Activated CD8-positive, alpha-beta T cell treated with anti-CD3 and anti-CD28 coated beads for 36 hours (primary cell): ENCODE measurements around the gene C2orf68. TPM values are rescaled to one million over a fixed set of nuclear protein-coding genes. Genes with fewer than 3 reads are reported as not detected.

ENCODE experiments used
- ATAC-seq: fragments of 200-7000 bp; cut with Tn5 transposase; one replicate; pipeline ENCODE4 v1.10.0; 2021; ENCODE audit warnings: mild to moderate bottlenecking, moderate library complexity
- CTCF ChIA-PET: fragments of 350-600 bp; sonication (Branson Sonifier 250); formaldehyde crosslinking; loops from one replicate; lab custom pipeline; 2021; ENCODE audit warnings: antibody characterized with exemption; lab: Charles Lee
- POLR2A ChIA-PET: fragments of 350-600 bp; sonication (Branson Sonifier 250); formaldehyde crosslinking; loops from one replicate; lab custom pipeline; 2021; ENCODE audit warnings: antibody characterized with exemption; lab: Charles Lee
- DNase-seq: peaks from one replicate; pipeline ENCODE4 v3.0.0-alpha.2; 2020
- H3K27ac Mint-ChIP-seq: one replicate; pipeline ENCODE4 v1.8.0; 2021; ENCODE audit warnings: mild to moderate bottlenecking, mixed read lengths
- H3K27me3 Mint-ChIP-seq: one replicate; pipeline ENCODE4 v1.8.0; 2021; ENCODE audit warnings: mixed read lengths
- H3K36me3 Mint-ChIP-seq: one replicate; pipeline ENCODE4 v1.8.0; 2021; ENCODE audit warnings: low read depth, mixed read lengths
- H3K4me1 Mint-ChIP-seq: one replicate; pipeline ENCODE4 v1.8.0; 2021; ENCODE audit warnings: low read depth, mixed read lengths
- H3K4me3 Mint-ChIP-seq: one replicate; pipeline ENCODE4 v1.8.0; 2021; ENCODE audit warnings: mild to moderate bottlenecking, moderate library complexity, mixed read lengths
- H3K9me3 Mint-ChIP-seq: one replicate; pipeline ENCODE4 v1.8.0; 2021; ENCODE audit warnings: mixed read lengths
- CTCF ChIP-seq: fragments of 200-600 bp; IDR thresholded peaks from one replicate; pipeline ENCODE4 v1.8.0; 2022; ENCODE audit warnings: antibody characterized with exemption, mild to moderate bottlenecking
- intact Hi-C: fragments of 100-400 bp; cut with micrococcal nuclease; formaldehyde crosslinking; loops from one replicate; pipeline ENCODE4 v1.10.0; 2022
- total RNA-seq, 2 experiments: library from RNA; stranded (reverse); gene quantifications; one replicate each; pipeline ENCODE4 v1.2.3, GENCODE V29; 2021

Gene C2orf68
- total RNA-seq, 2 experiments from 2014 or later: 25.4 to 29.1 TPM

GRCh38 chr2:85613717-85614515 is 2.0 kb upstream of the C2orf68 start:
- H3K4me1 Mint-ChIP-seq: peaks cover 41% of the 10 kb centered on the region
- DNase-seq: no peak
- H3K4me3 Mint-ChIP-seq: peak overlapping the region; percentile 50

DNA sequence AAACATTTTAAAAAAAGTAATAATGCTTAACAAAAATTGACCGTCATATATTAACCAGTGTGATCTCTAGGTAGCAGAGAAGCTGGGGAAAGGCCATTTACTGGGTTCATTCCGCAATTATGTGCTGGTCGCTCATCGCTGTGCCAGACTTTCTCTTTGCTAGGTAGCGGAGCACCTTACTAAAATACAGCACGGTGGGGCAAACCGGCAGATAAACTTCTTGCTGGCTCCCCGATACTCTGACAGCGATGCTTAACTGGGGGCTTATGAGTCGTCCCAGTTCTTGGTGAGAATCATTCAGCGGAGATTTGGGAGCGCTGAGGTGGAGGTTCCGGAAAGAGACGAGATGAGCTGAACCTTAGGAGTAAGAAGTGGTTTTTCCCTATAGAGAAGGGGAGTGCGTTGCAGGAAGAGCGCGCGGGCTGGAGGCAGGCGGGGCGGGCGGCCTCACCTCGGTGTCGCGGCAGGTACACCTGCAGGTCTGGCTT is 605 bp downstream of the C2orf68 start:
- peak overlapping the region; percentile 98 for H3K4me3 Mint-ChIP-seq
- ATAC-seq (peak; percentile 4), DNase-seq (no peak)
- POLR2A ChIA-PET: interaction anchor here (1.1 to 2.4 kb wide), 7 partner anchors 9 to 72 kb away, joined by 3 to 21 read pairs (median 4); partner anchors contain the start of genes MAT2A, RNF181, TMEM150A and VAMP8
- H3K9me3 Mint-ChIP-seq: no peaks in the 10 kb centered on the region
- no peak for TF ChIP-seq CTCF
- H3K27ac Mint-ChIP-seq: peak overlapping the region; percentile 97
- H3K36me3 Mint-ChIP-seq: peaks cover 27% of the 10 kb centered on the region
- intact Hi-C loops: no loop called here
- H3K27me3 Mint-ChIP-seq: no peaks in the 10 kb centered on the region
- peaks cover 38% of the 10 kb centered on the region for H3K4me1 Mint-ChIP-seq
- CTCF ChIA-PET: interaction anchor here (1.0 to 1.7 kb wide), 2 partner anchors 9 to 65 kb away, joined by 3 to 4 read pairs; partner anchors contain the start of gene TMEM150A

More at GRCh38 chr2:85613717-85614515, 2.0 kb upstream of the C2orf68 start:
- ATAC-seq: no peak
- POLR2A ChIA-PET: interaction anchor here (1.0 to 3.8 kb wide), 2 partner anchors 36 to 74 kb away, joined by 3 to 16 read pairs; partner anchors contain the start of genes MAT2A and VAMP8
- Mint-ChIP-seq H3K27me3 (no peaks in the 10 kb centered on the region), H3K9me3 (no peaks in the 10 kb centered on the region), H3K27ac (peak overlapping the region; percentile 52), H3K36me3 (peaks cover 32% of the 10 kb centered on the region)
- CTCF ChIA-PET: no interaction called here
- intact Hi-C loops: no loop called here
- no peak for TF ChIP-seq CTCF

GRCh38 chr2:85607268-85608215 is 4.3 kb downstream of the C2orf68 start:
- DNase-seq (no peak), ATAC-seq (no peak)
- intact Hi-C loops: no loop called here
- Mint-ChIP-seq H3K4me3 (no peak overlapping the region), H3K36me3 (peaks cover 24% of the 10 kb centered on the region), H3K9me3 (no peaks in the 10 kb centered on the region), H3K4me1 (peaks cover 46% of the 10 kb centered on the region), H3K27ac (peak overlapping the region; percentile 31), H3K27me3 (no peaks in the 10 kb centered on the region)
- POLR2A ChIA-PET: interaction anchor here (1.0 to 6.1 kb wide), 2 partner anchors 9 to 14 kb away, joined by 3 to 34 read pairs; partner anchors contain the start of gene USP39
- TF ChIP-seq CTCF: no peak
- CTCF ChIA-PET: no interaction called here

- H3K4me3 Mint-ChIP-seq: no peak overlapping the region
- ATAC-seq (no peak), DNase-seq (no peak)
- peaks cover 46% of the 10 kb centered on the region for H3K4me1 Mint-ChIP-seq
- H3K36me3 Mint-ChIP-seq: peaks cover 18% of the 10 kb centered on the region
- H3K9me3 Mint-ChIP-seq: no peaks in the 10 kb centered on the region
- intact Hi-C loops: no loop called here
- CTCF ChIA-PET: interaction anchor here (0.7 to 2.2 kb wide), 4 partner anchors 10 to 32 kb away, joined by 3 to 8 read pairs (median 5); partner anchors contain the start of genes RNF181 and USP39
- POLR2A ChIA-PET: interaction anchor here (1.0 to 6.1 kb wide), 6 partner anchors 10 to 60 kb away, joined by 3 to 34 read pairs (median 5); partner anchors contain the start of genes RNF181 and USP39
- TF ChIP-seq CTCF: no peak
- no peak overlapping the region for H3K27ac Mint-ChIP-seq
- no peaks in the 10 kb centered on the region for H3K27me3 Mint-ChIP-seq
These were observed 5.8 kb downstream of the C2orf68 start for GRCh38 chr2:85606116-85606455.
